PC-9 (cell line): ENCODE data around the gene ARHGAP24. TPM values are rescaled to one million over a fixed set of nuclear protein-coding genes. Genes with fewer than 3 reads are reported as not detected.

Experiments used
- BruUV-seq: library from RNA; stranded (reverse); fragments of 400-500 nt; replicated peaks from 2 replicates; lab custom pipeline; 2021; lab: Mats Ljungman, UMichigan
- CTCF ChIA-PET: fragments of 300-600 bp; sonication (Branson Sonifier 250); formaldehyde crosslinking; loops from one replicate; lab custom pipeline; 2022; ENCODE audit warnings: antibody characterized with exemption; lab: Charles Lee
- POLR2A ChIA-PET: fragments of 300-600 bp; sonication (Branson Sonifier 250); formaldehyde crosslinking; loops from one replicate; lab custom pipeline; 2022; ENCODE audit warnings: antibody characterized with exemption; ENCODE audit not compliant: unreplicated experiment; lab: Charles Lee
- DNase-seq, 2 experiments: peaks; one replicate each; pipeline versions ENCODE4 v3.0.0 to v3.0.0-alpha.2; 2015 to 2022; ENCODE audit warnings: mixed read lengths in 1 of 2
- H2AFZ ChIP-seq: fragments of 200-600 bp; sonication (generic); 2 replicates; pipeline ENCODE4 v1.8.1; 2017; ENCODE audit warnings: antibody characterized with exemption
- H3F3A ChIP-seq: fragments of 200-600 bp; sonication (generic); 2 replicates; pipeline ENCODE4 v1.8.1; 2017; ENCODE audit warnings: antibody characterized with exemption, mild to moderate bottlenecking, low read depth; ENCODE audit not compliant: insufficient read depth
- H3K27ac ChIP-seq: fragments of 200-600 bp; sonication (generic); 2 replicates; pipeline ENCODE4 v1.6.1; 2016; ENCODE audit warnings: mixed run types
- H3K27me3 ChIP-seq: fragments of 200-600 bp; sonication (generic); 2 replicates; pipeline ENCODE4 v1.6.1; 2016; ENCODE audit warnings: low read depth, mixed run types; ENCODE audit not compliant: insufficient read depth
- H3K36me3 ChIP-seq: fragments of 200-600 bp; sonication (generic); 2 replicates; pipeline ENCODE4 v1.6.1; 2016; ENCODE audit warnings: low read depth, mixed run types
- H3K4me1 ChIP-seq: fragments of 200-600 bp; sonication (generic); replicated peaks from 2 replicates; pipeline ENCODE4 v1.6.1; 2016; ENCODE audit warnings: mixed run types; ENCODE audit not compliant: insufficient read depth
- H3K4me2 ChIP-seq: fragments of 200-600 bp; sonication (generic); 2 replicates; pipeline ENCODE4 v1.6.1; 2017; ENCODE audit warnings: mixed run types
- H3K4me3 ChIP-seq: fragments of 200-600 bp; sonication (generic); 2 replicates; pipeline ENCODE4 v1.6.1; 2016; ENCODE audit warnings: mixed run types
- H3K79me2 ChIP-seq: fragments of 200-600 bp; sonication (generic); 2 replicates; pipeline ENCODE4 v1.6.1; 2017; ENCODE audit warnings: low read depth, mixed run types
- H3K9me2 ChIP-seq: fragments of 200-600 bp; sonication (generic); 2 replicates; pipeline ENCODE4 v1.8.1; 2017; ENCODE audit warnings: mild to moderate bottlenecking; ENCODE audit not compliant: insufficient read depth
- H3K9me3 ChIP-seq: fragments of 200-600 bp; sonication (generic); 2 replicates; pipeline ENCODE4 v1.8.1; 2016; ENCODE audit warnings: low read depth; ENCODE audit not compliant: insufficient read depth
- H4K20me1 ChIP-seq: fragments of 200-600 bp; sonication (generic); 2 replicates; pipeline ENCODE4 v1.8.1; 2017; ENCODE audit not compliant: insufficient read depth
- EZH2 ChIP-seq: fragments of 200-600 bp; sonication (generic); IDR thresholded peaks from 2 replicates; pipeline ENCODE4 v1.8.0; 2017; ENCODE audit warnings: antibody characterized with exemption, low read depth
- intact Hi-C: fragments of 100-400 bp; cut with micrococcal nuclease; formaldehyde crosslinking; loops from one replicate; pipeline ENCODE4 v1.10.0; 2022; ENCODE audit not compliant: unreplicated experiment
- total RNA-seq: library from RNA; stranded (reverse); gene quantifications from 2 replicates; pipeline ENCODE4 v1.2.3, GENCODE V29; 2021
- TF ChIP-seq, protein P1 (sequence below): fragments of 200-600 bp; sonication (generic); conservative IDR thresholded peaks from 2 replicates; pipeline ENCODE4 v1.6.1; 2017; ENCODE audit warnings: mixed run types, antibody characterized with exemption, mild to moderate bottlenecking, moderate library complexity

The ARHGAP24 gene
- total RNA-seq, 1 experiment from 2014 or later: 2.2 TPM

- H2AFZ ChIP-seq: no peak overlapping the region
- TF ChIP-seq, protein P1, sequence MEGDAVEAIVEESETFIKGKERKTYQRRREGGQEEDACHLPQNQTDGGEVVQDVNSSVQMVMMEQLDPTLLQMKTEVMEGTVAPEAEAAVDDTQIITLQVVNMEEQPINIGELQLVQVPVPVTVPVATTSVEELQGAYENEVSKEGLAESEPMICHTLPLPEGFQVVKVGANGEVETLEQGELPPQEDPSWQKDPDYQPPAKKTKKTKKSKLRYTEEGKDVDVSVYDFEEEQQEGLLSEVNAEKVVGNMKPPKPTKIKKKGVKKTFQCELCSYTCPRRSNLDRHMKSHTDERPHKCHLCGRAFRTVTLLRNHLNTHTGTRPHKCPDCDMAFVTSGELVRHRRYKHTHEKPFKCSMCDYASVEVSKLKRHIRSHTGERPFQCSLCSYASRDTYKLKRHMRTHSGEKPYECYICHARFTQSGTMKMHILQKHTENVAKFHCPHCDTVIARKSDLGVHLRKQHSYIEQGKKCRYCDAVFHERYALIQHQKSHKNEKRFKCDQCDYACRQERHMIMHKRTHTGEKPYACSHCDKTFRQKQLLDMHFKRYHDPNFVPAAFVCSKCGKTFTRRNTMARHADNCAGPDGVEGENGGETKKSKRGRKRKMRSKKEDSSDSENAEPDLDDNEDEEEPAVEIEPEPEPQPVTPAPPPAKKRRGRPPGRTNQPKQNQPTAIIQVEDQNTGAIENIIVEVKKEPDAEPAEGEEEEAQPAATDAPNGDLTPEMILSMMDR: no peak
- no peak for TF ChIP-seq EZH2
- no peak for DNase-seq
- H3K27ac ChIP-seq: no peak overlapping the region
- CTCF ChIA-PET: no interaction called here
- no peak overlapping the region for H3K4me3 ChIP-seq
- H3K27me3 ChIP-seq: no peaks in the 10 kb centered on the region
- H3K36me3 ChIP-seq: no peaks in the 10 kb centered on the region
- POLR2A ChIA-PET: no interaction called here
- intact Hi-C loops: loop anchor here (10.0 kb wide), 2 partner anchors 266 to 1526 kb away; no protein-coding TSS in a partner anchor
- H3K4me1 ChIP-seq: peaks cover 12% of the 10 kb centered on the region
- BruUV-seq: no TSS peak
- H3K4me2 ChIP-seq: no peak overlapping the region
- peaks cover 9% of the 10 kb centered on the region for H3F3A ChIP-seq
- H3K9me2 ChIP-seq: no peaks in the 10 kb centered on the region
- no peaks in the 10 kb centered on the region for H3K79me2 ChIP-seq
- H3K9me3 ChIP-seq: no peaks in the 10 kb centered on the region
- H4K20me1 ChIP-seq: no peaks in the 10 kb centered on the region
These were observed 3.6 kb downstream of the ARHGAP24 start for GRCh38 chr4:85478576-85478975.

DNA sequence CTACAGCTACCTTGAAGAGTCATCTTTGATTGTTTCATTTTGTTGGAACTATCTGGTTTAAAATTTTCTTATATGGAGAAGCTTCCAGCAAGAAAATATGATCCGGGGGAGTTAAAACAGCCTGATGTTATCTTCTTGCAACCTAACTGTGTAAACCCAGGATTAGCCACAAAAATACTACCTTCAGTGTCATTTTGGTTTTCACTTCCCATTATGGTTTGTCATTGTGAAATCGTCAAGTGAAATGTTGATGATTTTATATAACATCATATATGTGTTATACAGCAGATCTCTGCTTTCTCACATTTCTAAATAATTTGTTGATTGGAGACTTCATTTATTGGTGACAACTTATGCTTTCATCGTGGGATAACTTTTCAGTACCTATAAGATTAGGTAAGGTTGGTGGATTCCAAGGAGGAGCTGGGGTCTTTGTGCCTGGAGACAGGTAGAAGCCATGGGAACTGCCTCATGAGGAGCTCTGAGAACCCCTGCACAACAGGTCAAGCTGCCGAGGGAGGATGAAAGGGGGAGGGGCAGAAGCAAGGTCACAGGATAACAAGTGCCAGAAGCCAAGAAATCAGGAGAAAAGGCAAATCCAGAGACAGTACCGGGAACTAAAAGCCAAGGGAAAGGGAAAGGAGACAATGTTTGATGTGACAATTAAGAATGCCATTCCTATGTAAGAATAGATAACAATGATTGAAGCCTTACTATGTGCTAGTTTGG lies 7.2 kb downstream of the ARHGAP24 start:
- H3K4me2 ChIP-seq: no peak overlapping the region
- H3K36me3 ChIP-seq: no peaks in the 10 kb centered on the region
- no peak for DNase-seq
- BruUV-seq: no TSS peak
- H3K9me2 ChIP-seq: no peaks in the 10 kb centered on the region
- no peak overlapping the region for H3K4me3 ChIP-seq
- no peaks in the 10 kb centered on the region for H4K20me1 ChIP-seq
- H3K27me3 ChIP-seq: no peaks in the 10 kb centered on the region
- intact Hi-C loops: no loop called here
- ChIA-PET POLR2A (no interaction called here), CTCF (no interaction called here)
- no peaks in the 10 kb centered on the region for H3K9me3 ChIP-seq
- no peak for TF ChIP-seq EZH2
- TF ChIP-seq, protein P1: no peak
- H2AFZ ChIP-seq: no peak overlapping the region
- H3F3A ChIP-seq: no peaks in the 10 kb centered on the region
- H3K79me2 ChIP-seq: no peaks in the 10 kb centered on the region
- H3K27ac ChIP-seq: no peak overlapping the region
- H3K4me1 ChIP-seq: no peaks in the 10 kb centered on the region

- no peaks in the 10 kb centered on the region for H3K79me2 ChIP-seq
- H3K9me2 ChIP-seq: no peaks in the 10 kb centered on the region
- no peak overlapping the region for H3K4me3 ChIP-seq
- DNase-seq: no peak
- H3F3A ChIP-seq: no peaks in the 10 kb centered on the region
- no peaks in the 10 kb centered on the region for H3K4me1 ChIP-seq
- H3K4me2 ChIP-seq: no peak overlapping the region
- no peaks in the 10 kb centered on the region for H4K20me1 ChIP-seq
- ChIA-PET POLR2A (no interaction called here), CTCF (interaction anchor here (0.7 kb wide), 1 partner anchor 12 kb away, joined by 3 read pairs; no protein-coding TSS in a partner anchor)
- no peak overlapping the region for H2AFZ ChIP-seq
- no TSS peak for BruUV-seq
- no peaks in the 10 kb centered on the region for H3K27me3 ChIP-seq
- no peak overlapping the region for H3K27ac ChIP-seq
- H3K9me3 ChIP-seq: no peaks in the 10 kb centered on the region
- no peaks in the 10 kb centered on the region for H3K36me3 ChIP-seq
- TF ChIP-seq, protein P1: no peak
- TF ChIP-seq EZH2: no peak
- intact Hi-C loops: no loop called here
These were observed 11.6 kb downstream of the ARHGAP24 start for GRCh38 chr4:85486425-85487086.
